PC-9 (cell line): Measurements from ENCODE around the gene SLC25A28.

Source experiments
- EZH2 ChIP-seq: fragments of 200-600 bp; sonication (generic); IDR thresholded peaks from 2 replicates; pipeline ENCODE4 v1.8.0; 2017; ENCODE audit warnings: antibody characterized with exemption, low read depth
- TF ChIP-seq, protein P1 (sequence below): fragments of 200-600 bp; sonication (generic); conservative IDR thresholded peaks from 2 replicates; pipeline ENCODE4 v1.6.1; 2017; ENCODE audit warnings: mixed run types, antibody characterized with exemption, mild to moderate bottlenecking, moderate library complexity

DNA sequence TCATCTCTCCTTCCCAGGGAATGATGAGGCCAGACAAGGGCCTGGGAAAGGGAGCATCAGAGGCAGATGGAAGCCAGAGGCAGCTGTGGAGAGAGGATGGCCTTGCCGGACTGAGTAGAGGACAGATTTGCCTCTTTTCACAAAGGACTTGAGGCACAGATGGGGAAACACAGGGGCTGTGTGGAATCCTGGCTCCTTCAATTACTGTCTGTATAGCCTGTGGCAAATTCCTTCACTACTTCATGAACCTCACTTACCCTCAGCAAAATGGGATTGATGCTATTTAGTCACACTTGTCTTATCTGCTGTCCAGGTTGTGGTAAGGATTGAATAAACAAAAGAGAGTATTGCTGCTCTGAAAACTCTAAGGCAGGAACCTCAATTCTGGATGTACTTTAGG is 40.3 kb downstream of the SLC25A28 start:
- TF ChIP-seq, protein P1, sequence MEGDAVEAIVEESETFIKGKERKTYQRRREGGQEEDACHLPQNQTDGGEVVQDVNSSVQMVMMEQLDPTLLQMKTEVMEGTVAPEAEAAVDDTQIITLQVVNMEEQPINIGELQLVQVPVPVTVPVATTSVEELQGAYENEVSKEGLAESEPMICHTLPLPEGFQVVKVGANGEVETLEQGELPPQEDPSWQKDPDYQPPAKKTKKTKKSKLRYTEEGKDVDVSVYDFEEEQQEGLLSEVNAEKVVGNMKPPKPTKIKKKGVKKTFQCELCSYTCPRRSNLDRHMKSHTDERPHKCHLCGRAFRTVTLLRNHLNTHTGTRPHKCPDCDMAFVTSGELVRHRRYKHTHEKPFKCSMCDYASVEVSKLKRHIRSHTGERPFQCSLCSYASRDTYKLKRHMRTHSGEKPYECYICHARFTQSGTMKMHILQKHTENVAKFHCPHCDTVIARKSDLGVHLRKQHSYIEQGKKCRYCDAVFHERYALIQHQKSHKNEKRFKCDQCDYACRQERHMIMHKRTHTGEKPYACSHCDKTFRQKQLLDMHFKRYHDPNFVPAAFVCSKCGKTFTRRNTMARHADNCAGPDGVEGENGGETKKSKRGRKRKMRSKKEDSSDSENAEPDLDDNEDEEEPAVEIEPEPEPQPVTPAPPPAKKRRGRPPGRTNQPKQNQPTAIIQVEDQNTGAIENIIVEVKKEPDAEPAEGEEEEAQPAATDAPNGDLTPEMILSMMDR: no peak
- no peak for TF ChIP-seq EZH2
